DOHH2 (cell line): ENCODE results near the gene THAP4.
"Not testable (repeated sequence)": the region's sequence is repeated elsewhere in the genome, so short reads cannot be mapped to it uniquely, and the experiment has no call there.

Experiments
- H3F3A ChIP-seq: fragments of 200-600 bp; sonication (generic), shearing (Covaris generic); 2 replicates; pipeline ENCODE4 v1.6.0; 2016; ENCODE audit warnings: antibody characterized with exemption, mild to moderate bottlenecking; ENCODE audit not compliant: control insufficient read depth, insufficient read depth
- H3K27ac ChIP-seq: fragments of 200-600 bp; sonication (generic); 2 replicates; pipeline ENCODE4 v1.5.1; 2014; ENCODE audit warnings: low read depth, mild to moderate bottlenecking, low read length, moderate library complexity
- H3K27me3 ChIP-seq: fragments of 200-600 bp; sonication (generic); 2 replicates; pipeline ENCODE4 v1.6.1; 2014; ENCODE audit warnings: mild to moderate bottlenecking, low read length, mixed read lengths; ENCODE audit not compliant: control insufficient read depth
- H3K36me3 ChIP-seq: fragments of 200-600 bp; sonication (generic); 2 replicates; pipeline ENCODE4 v1.6.1; 2014; ENCODE audit warnings: mild to moderate bottlenecking, low read length, moderate library complexity, mixed read lengths; ENCODE audit not compliant: control insufficient read depth
- H3K4me1 ChIP-seq: fragments of 200-600 bp; sonication (generic); 2 replicates; pipeline ENCODE4 v1.6.1; 2014; ENCODE audit warnings: mild to moderate bottlenecking, low read length, mixed read lengths; ENCODE audit not compliant: control insufficient read depth
- H3K4me2 ChIP-seq: fragments of 200-600 bp; sonication (generic); 2 replicates; pipeline ENCODE4 v1.6.0; 2014; ENCODE audit warnings: mild to moderate bottlenecking, low read length, moderate library complexity
- H3K4me3 ChIP-seq: fragments of 200-600 bp; sonication (generic); 2 replicates; pipeline ENCODE4 v1.5.1; 2014; ENCODE audit warnings: mild to moderate bottlenecking, low read length, mixed read lengths
- H3K79me2 ChIP-seq: fragments of 200-600 bp; sonication (generic); 2 replicates; pipeline ENCODE4 v1.6.1; 2014; ENCODE audit warnings: mild to moderate bottlenecking, low read length, mixed read lengths; ENCODE audit not compliant: control insufficient read depth
- H3K9me2 ChIP-seq: fragments of 200-600 bp; sonication (generic); replicated peaks from 2 replicates; pipeline ENCODE4 v1.6.1; 2014; ENCODE audit warnings: mild to moderate bottlenecking, low read length, mixed read lengths; ENCODE audit not compliant: control insufficient read depth
- H3K9me3 ChIP-seq: fragments of 200-600 bp; sonication (generic); 2 replicates; pipeline ENCODE4 v1.6.1; 2014; ENCODE audit warnings: antibody characterized with exemption, low read length, mixed read lengths; ENCODE audit not compliant: control insufficient read depth, insufficient read depth
- H4K20me1 ChIP-seq: fragments of 200-600 bp; sonication (generic); 2 replicates; pipeline ENCODE4 v1.6.0; 2014; ENCODE audit warnings: low read depth, mild to moderate bottlenecking, antibody characterized with exemption, low read length, moderate library complexity; ENCODE audit not compliant: control insufficient read depth, insufficient read depth
- CTCF ChIP-seq: fragments of 200-600 bp; sonication (generic); IDR thresholded peaks from one replicate; pipeline ENCODE4 v1.5.1; 2014; ENCODE audit warnings: antibody characterized with exemption, mild to moderate bottlenecking, low read depth, low read length; ENCODE audit not compliant: poor library complexity, severe bottlenecking
- EZH2phosphoT487 ChIP-seq: fragments of 200-600 bp; sonication (generic); IDR thresholded peaks from 2 replicates; pipeline ENCODE4 v1.6.1; 2017; ENCODE audit warnings: borderline replicate concordance, mild to moderate bottlenecking, antibody characterized with exemption, low read length, moderate library complexity, mixed read lengths

The THAP4 gene

GRCh38 chr2:241568726-241569125 is 68.2 kb downstream of the THAP4 start:
- no peak overlapping the region for H3K4me3 ChIP-seq
- no peaks in the 10 kb centered on the region for H3K27me3 ChIP-seq
- no peaks in the 10 kb centered on the region for H3K9me3 ChIP-seq
- H3K9me2 ChIP-seq: no peaks in the 10 kb centered on the region
- TF ChIP-seq CTCF (no peak), EZH2phosphoT487 (no peak)
- H4K20me1 ChIP-seq: no peaks in the 10 kb centered on the region
- H3K4me2 ChIP-seq: no peak overlapping the region
- H3K79me2 ChIP-seq: no peaks in the 10 kb centered on the region
- no peaks in the 10 kb centered on the region for H3K36me3 ChIP-seq
- no peak overlapping the region for H3K27ac ChIP-seq
- no peaks in the 10 kb centered on the region for H3F3A ChIP-seq
- H3K4me1 ChIP-seq: no peaks in the 10 kb centered on the region

GRCh38 chr2:241567776-241568175 is 69.2 kb downstream of the THAP4 start:
- H3K9me3 ChIP-seq: no peaks in the 10 kb centered on the region
- H3F3A ChIP-seq: no peaks in the 10 kb centered on the region
- H4K20me1 ChIP-seq: no peaks in the 10 kb centered on the region
- no peaks in the 10 kb centered on the region for H3K79me2 ChIP-seq
- H3K4me2 ChIP-seq: no peak overlapping the region
- H3K36me3 ChIP-seq: no peaks in the 10 kb centered on the region
- H3K4me1 ChIP-seq: no peaks in the 10 kb centered on the region
- TF ChIP-seq CTCF (no peak), EZH2phosphoT487 (no peak)
- no peaks in the 10 kb centered on the region for H3K27me3 ChIP-seq
- no peak overlapping the region for H3K27ac ChIP-seq
- no peak overlapping the region for H3K4me3 ChIP-seq
- H3K9me2 ChIP-seq: no peaks in the 10 kb centered on the region

DNA sequence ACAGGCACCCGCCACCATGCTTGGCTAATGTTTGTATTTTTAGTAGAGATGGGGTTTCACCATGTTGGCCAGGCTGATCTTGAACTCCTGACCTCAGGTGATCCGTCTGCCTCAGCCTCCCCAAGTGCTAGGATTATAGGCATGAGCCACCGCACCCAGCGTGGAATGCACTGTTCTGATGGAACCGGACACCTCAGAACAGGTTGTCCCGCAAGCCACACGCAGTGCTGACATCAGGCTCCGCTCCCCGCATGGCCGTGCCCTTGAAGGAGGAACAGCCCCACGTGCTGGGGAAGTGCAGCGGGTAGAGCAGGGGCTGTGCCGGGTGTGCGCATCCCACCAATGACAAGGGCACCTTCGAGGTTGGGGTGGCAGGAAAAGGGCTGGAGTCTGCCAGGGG is 69.7 kb downstream of the THAP4 start:
- H3K79me2 ChIP-seq, H3K4me2 ChIP-seq, H3K36me3 ChIP-seq, H3K9me2 ChIP-seq, H3K4me1 ChIP-seq, H4K20me1 ChIP-seq, H3F3A ChIP-seq, H3K27me3 ChIP-seq, H3K9me3 ChIP-seq, H3K27ac ChIP-seq, H3K4me3 ChIP-seq: not testable (repeated sequence)

- Histone ChIP-seq H3K9me3 (no peaks in the 10 kb centered on the region), H3K4me2 (no peak overlapping the region), H3K36me3 (no peaks in the 10 kb centered on the region), H3K27me3 (no peaks in the 10 kb centered on the region), H3K27ac (no peak overlapping the region), H3K4me3 (no peak overlapping the region), H3K79me2 (no peaks in the 10 kb centered on the region), H3F3A (no peaks in the 10 kb centered on the region), H3K4me1 (no peaks in the 10 kb centered on the region), H4K20me1 (no peaks in the 10 kb centered on the region), H3K9me2 (no peaks in the 10 kb centered on the region)
- TF ChIP-seq CTCF: no peak
- no peak for TF ChIP-seq EZH2phosphoT487
These were observed 70.5 kb downstream of the THAP4 start for GRCh38 chr2:241566468-241566867.

DNA sequence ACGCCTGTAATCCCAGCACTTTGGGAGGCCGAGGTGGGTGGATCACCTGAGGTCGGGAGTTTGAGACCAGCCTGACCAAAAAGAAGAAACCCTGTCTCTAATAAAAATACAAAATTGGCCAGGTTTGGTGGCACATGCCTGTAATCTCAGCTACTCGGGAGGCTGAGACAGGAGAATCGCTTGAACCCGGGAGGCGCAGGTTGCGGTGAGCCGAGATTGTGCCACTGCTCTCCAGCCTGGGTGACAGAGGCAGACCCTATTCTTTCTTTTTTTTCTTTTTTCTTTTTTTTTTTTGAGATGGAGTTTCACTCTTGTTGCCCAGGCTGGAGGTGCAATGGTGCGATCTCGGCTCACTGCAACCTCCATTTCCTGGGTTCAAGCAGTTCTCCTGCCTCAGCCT is 70.9 kb downstream of the THAP4 start:
- H3K9me3 ChIP-seq, H3K4me1 ChIP-seq, H3K27ac ChIP-seq, H4K20me1 ChIP-seq, H3F3A ChIP-seq, H3K79me2 ChIP-seq, H3K9me2 ChIP-seq, H3K4me2 ChIP-seq, H3K4me3 ChIP-seq, H3K27me3 ChIP-seq, H3K36me3 ChIP-seq: not testable (repeated sequence)
